Inflammatory macrophage (primary cell): ENCODE results near the gene XDH.

Source experiments
- DNase-seq, 2 donors: peaks; one replicate each; pipeline ENCODE4 v3.0.0-alpha.2; 2020 to 2022

Gene XDH

DNA sequence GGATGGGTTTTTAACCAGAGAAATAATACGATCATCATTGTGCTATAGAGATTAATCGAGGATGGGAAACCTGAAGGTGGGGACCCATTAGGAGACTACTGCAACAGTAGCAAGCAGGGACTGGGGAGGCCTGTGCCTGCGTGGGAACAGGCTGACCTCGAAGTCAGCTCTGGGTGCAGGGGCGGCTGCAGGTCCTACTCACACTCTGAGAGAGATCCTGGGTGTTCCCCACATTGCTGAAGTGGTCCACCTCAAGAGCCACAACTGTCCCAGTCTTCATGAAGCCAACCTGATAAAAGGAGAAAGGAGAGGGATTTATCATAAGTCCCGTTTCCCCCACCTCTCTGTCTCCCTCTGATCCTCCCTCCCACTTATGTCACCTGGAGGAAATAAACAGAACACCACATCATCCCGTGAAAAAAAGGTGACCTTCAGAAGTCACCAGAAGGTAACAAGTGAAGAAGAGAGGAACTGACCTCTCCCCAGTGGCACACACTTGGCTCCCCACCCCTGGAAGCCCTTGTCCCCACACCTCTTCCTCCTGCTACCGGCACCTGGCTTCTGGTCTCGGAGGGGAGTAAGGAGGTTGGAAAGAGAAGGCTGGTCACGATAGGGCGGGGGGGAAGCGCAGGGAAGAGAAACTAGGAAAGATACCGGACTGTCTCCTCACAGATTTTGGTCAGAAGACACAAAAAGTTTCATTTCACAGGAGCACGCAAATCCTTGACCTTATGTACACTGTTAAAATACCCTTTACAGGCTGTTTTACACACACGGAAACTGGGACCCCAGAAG lies 50.4 kb downstream of the XDH start:
- no peak for DNase-seq

- DNase-seq = no peak
Measured at GRCh38 chr2:31362581-31362980, 52.0 kb downstream of the XDH start.

DNA sequence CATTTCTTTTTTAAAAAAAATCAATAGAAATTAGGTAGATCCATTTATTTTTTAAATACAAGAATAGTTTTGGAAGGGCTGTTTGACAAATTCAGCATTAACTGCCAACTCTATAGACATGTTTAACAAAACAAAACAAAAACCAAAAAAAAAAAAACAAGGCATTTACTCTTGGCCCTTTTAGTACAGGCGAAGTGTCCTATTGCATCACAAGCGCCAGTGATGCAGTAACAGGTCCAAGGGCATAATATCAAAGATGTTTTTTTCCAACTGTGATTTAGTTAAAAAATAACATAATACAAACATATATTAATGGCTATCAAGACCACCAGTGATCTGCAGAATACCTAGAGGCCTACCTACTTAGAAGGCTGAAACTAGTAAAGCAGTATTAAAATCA lies 55.3 kb downstream of the XDH start:
- no peak for DNase-seq

- DNase-seq = peak in 1 of 2 donors; percentile 5
Measured at GRCh38 chr2:31354837-31355236, 59.7 kb downstream of the XDH start.

DNA sequence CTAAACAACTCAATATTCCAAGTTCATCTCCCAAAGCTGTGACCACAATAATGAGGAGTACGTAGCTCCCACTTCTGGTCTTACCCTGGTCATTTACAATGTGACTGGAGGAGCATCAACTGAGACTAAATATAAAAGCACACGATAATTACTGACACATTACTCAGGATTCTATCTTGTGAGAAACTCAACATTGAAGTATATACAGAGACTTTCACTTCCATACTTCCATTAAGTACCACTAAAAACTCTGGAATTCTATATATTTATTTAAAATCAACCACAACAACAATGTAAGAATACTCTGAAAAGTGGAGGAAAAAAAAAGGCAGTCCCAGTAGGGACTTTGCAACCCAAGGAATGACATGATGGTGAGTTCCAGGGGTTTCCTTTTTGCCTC lies 61.4 kb downstream of the XDH start:
- no peak for DNase-seq

GRCh38 chr2:31349684-31350083 lies 64.9 kb downstream of the XDH start:
- no peak for DNase-seq

- DNase-seq = no peak
Measured at GRCh38 chr2:31349160-31349559, 65.4 kb downstream of the XDH start.

DNA sequence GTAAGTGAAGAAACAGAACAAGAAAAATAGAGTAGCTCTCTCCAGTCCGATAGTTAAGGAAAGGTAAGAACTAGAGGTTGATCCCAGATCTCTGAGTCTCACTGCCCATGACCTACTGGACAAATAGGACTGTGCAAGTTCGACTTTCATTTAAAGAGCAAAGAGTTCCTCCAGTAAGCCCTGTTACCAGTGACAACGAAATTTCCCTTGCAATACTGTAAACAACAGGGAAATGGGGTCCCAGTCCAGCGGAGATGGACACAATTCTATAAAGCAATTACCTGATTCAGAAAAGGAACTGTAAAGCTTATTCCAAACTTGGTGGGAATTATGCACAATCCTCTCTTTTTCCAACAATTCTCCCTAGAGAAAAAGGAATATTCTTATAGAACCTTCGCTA lies 65.9 kb downstream of the XDH start:
- no peak for DNase-seq

GRCh38 chr2:31347750-31348149 lies 66.8 kb downstream of the XDH start:
- DNase-seq = no peak

DNA sequence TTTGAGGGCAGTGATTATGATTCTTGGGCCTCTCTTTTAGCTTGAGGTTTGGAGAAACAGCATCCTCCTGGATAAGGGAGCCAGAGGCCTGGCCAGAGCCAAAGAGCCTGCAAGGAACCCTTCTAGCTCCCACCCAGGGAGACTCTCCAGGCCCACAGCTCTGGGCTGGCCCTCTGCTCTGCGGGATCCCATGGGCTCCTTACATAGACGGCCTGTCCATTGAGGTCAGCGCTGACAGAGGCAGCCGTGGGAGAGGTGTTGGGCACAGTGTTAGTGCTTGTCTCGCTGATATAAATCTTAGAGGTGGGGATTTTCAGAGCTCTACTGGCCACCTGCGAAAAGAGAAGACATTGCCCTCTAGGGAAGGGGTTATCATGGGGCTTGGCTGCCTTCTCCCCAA lies 67.2 kb downstream of the XDH start:
- no peak for DNase-seq

DNA sequence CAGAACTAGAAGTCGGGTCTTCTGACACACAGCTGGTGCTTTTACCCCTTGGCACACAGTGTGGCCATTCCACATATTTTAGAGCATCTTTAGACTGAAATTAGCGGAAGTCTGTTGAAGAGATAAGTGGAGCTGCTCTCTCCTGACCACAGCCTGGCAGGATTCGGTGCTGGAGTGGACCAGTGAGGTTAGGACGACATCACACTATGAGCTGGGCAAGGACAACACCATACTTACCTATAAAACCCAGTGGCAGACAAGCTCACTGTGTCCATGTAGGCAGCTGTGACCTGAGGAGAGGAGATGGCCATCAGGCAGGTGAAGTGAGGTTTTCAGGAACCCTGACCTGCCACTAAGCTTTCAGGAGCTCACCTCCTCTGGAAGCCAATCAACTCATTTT lies 70.1 kb downstream of the XDH start:
- DNase-seq = no peak

DNA sequence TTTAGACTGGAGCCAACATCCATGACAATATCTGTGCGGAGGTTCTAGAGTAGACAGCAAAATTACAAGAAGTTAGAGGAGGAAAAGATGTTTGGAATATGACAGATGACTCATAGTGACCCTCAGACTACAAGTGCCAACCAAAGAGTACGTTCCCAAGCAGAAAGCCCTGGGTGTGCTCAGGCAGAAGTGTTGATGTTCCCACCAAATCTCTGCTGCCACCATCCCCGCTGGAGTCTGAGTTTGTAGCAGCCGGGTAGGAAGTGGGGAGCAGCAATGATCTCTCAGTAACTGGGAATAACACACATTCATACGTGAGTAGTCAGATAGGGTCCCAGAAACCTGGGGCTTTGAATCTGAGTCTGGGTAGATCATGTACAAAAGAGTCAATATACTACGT lies 73.2 kb downstream of the XDH start:
- no peak for DNase-seq

- no peak for DNase-seq
Measured at GRCh38 chr2:31339696-31340095, 74.8 kb downstream of the XDH start.

- no peak for DNase-seq
Measured at GRCh38 chr2:31337860-31338259, 76.7 kb downstream of the XDH start.

DNA sequence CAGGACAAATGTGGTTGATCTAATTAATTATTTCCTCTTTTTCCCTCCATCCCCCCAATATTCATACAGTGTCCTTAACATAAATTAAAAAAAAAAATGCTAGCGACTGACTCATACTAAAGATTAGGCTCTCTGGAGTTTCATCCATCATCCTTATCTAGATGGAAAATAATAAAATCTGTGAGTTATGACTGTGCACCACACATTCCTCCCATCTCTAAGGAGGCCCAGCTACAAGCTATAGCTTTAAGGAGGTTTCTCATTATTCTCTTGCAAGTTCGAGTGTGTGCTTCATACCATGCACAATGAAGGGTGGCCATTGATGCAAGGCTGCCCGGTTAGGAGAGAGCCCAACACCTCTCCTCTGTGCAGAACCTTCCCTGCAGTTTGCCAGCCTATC lies 77.3 kb downstream of the XDH start:
- DNase-seq = no peak

GRCh38 chr2:31335921-31336585 lies 78.5 kb downstream of the XDH start:
- DNase-seq = no peak

DNA sequence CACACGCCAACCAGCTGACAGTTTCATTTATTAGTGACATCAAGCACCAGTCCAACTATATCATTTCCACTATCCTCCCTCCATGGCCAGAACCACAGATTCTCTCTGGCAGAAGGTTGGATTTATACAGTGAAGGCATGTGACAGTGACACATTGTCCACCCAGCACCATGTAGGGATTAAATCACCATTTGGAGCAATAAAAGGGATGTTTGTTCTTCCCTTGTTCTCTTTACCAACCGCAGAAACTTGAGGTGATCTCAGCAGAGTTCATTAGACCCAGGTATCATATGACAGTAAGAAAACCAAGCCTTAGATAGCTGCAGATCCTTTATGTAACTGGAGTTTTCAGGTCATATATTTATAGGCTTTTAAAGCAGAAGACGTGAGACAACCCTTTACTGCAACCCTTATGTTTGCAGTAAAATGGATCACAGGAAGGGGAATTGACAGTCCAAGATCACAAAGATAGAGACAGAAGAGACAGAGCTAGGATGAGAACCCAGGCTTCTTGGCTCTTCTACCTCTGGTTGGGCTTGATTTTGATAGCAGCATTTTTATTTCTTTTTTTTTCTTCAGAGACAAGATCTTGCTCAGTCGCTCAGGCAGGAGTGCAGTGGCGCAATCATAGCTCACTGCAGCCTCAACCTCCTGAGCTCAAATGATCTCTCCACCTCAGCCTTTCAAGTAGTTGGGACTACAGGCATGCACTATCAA lies 80.1 kb downstream of the XDH start:
- DNase-seq = peak in 1 of 2 donors; percentile 54

GRCh38 chr2:31333527-31334183 lies 80.9 kb downstream of the XDH start:
- peak; percentile 84 to 85 for DNase-seq

DNA sequence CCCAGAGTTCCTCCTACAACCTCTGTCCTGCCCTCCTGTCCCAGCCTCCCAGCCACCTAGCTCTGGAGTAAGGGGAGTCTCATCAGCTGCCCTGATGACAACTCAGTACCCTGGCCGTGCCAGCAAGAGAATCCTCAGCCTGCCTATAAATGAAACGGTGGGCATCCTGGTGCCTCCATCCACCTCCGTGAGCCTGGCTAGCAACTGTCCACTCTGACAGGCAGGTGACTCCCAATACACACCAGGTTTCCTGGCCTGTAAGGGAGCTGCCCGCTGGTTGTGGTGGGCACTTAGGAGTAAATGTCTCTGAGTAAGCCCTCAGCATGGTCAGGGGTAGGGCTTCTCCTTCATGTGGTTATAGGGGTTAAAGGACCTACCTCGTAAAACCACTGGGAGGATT lies 81.5 kb downstream of the XDH start:
- DNase-seq = no peak

DNA sequence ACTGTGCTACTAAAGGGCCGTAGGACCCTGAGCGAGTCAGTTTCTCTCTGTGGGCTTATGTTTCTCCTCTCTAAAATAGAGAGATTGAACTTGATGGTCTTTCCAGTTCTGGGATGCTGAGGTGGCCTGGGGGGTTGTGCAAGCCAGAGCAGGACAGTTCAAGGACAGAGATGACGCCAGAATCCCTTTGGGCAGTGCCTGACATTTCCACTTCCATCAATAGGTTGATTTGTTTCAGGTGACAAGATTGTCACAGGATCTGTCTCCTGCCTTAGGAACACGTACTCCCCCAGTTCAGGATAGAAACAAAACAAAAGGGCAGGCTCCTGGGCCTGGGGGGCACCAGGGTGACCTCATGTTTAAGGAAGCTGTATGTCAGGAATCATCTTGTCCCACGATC lies 82.0 kb downstream of the XDH start:
- no peak for DNase-seq

DNA sequence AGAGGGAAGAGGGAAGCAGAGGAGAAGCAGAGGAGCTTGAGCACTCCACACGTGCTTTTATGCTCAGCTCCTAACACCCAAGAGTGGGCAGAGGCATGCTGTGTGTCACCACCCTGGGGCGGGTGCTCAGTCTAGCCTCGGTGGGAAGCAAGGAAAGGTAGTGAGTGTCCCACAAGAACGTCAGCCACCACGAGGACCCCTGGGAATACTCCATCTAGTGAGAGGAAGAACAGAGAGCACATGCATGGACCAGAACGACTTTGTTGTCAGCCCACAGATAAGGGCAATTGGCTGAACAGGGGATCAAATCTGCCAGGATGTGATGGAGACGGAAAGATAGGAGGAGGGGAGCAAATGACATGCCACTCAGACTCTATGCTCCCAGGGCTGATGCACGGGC lies 83.4 kb downstream of the XDH start:
- DNase-seq = peak in 1 of 2 donors; percentile 17

DNA sequence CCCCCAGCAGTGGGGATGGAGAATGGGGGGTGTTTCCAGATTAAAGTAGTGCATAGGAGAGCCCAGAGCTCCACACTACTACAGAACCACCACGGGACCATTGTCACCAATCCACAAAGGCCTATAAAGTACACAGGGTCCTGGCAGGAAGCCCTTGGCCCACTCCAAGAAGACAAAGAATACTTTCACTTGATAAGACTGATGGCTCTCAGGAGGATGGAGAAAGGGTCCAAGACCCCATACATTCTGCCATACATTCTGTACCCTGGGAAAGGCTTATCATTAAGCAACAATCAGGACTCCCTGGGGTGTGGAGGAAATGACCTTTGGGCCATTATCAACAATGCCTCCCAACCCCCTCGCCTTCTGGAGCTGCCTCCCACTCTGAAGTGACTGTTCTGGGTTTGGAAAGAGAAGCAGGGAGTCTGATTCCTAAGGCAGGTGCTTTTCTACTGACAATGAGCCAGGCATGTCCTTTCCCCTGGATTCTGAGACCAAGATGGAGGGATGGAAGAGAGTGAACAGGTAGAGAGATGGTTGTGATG lies 85.4 kb downstream of the XDH start:
- DNase-seq = peak in 1 of 2 donors; percentile 54

DNA sequence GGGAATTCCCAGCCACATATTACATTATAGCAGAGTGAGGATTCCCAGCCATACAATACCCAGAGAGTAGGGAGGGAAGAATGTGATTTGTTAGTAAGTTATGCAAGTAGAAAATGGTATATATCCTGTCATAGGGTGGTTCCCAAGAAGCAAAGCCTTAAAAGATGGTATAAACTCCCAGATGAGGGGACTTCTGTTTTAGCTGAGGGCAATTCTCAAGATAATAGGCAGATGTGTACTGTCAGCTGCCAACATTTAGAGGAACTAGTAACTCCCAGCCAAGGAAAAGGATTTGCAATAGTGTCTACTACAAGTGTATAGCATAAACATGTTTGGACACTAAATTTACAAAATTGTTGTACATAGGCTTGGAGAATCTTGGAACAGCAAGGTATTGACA lies 86.5 kb downstream of the XDH start:
- peak; percentile 73 to 74 for DNase-seq
